ENCODE data around the gene OSM. TPM values are rescaled to one million over a fixed set of nuclear protein-coding genes. Genes with fewer than 3 reads are reported as not detected.

The OSM gene
- total RNA-seq, 1 experiment from 2014 or later: not detected

DNA sequence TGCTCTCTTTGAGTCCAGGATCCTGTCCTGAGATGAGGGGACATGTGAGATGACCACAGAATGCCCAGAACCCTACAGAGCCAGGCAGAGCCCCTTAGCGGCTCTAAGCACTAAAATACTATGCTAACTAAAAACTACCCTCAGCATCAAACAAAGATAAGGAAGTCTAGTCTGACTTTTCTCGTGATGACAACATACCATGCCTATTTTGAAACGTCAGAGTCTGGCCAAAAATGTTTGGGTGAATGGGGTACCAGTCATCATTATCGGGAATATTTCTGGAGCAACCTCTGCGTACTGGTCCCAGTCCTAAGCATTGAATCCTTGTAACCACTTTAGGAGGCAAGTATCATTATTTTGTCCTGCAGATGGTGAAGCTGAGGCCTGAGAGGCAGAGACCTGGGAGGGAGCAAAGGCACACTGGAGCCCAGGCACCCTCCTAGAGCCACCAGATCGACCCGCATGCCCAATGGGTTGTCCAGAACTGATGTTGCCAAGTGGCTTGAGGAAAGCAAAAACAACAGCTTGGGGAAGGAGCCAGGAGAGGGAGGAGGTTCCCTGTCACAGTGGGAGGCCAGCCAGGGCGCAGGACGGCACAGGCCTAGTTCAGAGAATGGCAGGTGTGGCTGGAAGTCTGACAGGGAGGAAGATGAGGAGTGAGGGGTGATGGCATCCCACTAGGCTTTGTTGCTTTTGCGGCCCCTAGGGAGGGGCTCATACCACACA lies 7.2 kb upstream of the OSM start:
- no peak overlapping the region for H3K4me3 Mint-ChIP-seq (ENCODE audit: low read depth, unreplicated experiment)
- CTCF ChIA-PET: no interaction called here
- no peak overlapping the region for H3K27ac Mint-ChIP-seq (ENCODE audit: unreplicated experiment)
- no TSS peak for BruUV-seq (replicated peaks)
- intact Hi-C loops (cut with micrococcal nuclease; ENCODE audit: unreplicated experiment): loop anchor here (10.0 kb wide), 1 partner anchor 51 kb away; the partner anchor contains the start of gene TBC1D10A
- no peak for DNase-seq
- peaks cover 9% of the 10 kb centered on the region for H3K4me1 Mint-ChIP-seq (ENCODE audit: low read depth, unreplicated experiment)
- no peaks in the 10 kb centered on the region for H3K36me3 Mint-ChIP-seq (ENCODE audit: insufficient read depth, unreplicated experiment)
- TF ChIP-seq, protein P1, sequence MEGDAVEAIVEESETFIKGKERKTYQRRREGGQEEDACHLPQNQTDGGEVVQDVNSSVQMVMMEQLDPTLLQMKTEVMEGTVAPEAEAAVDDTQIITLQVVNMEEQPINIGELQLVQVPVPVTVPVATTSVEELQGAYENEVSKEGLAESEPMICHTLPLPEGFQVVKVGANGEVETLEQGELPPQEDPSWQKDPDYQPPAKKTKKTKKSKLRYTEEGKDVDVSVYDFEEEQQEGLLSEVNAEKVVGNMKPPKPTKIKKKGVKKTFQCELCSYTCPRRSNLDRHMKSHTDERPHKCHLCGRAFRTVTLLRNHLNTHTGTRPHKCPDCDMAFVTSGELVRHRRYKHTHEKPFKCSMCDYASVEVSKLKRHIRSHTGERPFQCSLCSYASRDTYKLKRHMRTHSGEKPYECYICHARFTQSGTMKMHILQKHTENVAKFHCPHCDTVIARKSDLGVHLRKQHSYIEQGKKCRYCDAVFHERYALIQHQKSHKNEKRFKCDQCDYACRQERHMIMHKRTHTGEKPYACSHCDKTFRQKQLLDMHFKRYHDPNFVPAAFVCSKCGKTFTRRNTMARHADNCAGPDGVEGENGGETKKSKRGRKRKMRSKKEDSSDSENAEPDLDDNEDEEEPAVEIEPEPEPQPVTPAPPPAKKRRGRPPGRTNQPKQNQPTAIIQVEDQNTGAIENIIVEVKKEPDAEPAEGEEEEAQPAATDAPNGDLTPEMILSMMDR (IDR thresholded peaks at IDR 0.05; ENCODE audit: unreplicated experiment): no peak
- H3K27me3 Mint-ChIP-seq (ENCODE audit: unreplicated experiment): no peaks in the 10 kb centered on the region
- H3K9me3 Mint-ChIP-seq (ENCODE audit: low read depth, unreplicated experiment): no peaks in the 10 kb centered on the region

DNA sequence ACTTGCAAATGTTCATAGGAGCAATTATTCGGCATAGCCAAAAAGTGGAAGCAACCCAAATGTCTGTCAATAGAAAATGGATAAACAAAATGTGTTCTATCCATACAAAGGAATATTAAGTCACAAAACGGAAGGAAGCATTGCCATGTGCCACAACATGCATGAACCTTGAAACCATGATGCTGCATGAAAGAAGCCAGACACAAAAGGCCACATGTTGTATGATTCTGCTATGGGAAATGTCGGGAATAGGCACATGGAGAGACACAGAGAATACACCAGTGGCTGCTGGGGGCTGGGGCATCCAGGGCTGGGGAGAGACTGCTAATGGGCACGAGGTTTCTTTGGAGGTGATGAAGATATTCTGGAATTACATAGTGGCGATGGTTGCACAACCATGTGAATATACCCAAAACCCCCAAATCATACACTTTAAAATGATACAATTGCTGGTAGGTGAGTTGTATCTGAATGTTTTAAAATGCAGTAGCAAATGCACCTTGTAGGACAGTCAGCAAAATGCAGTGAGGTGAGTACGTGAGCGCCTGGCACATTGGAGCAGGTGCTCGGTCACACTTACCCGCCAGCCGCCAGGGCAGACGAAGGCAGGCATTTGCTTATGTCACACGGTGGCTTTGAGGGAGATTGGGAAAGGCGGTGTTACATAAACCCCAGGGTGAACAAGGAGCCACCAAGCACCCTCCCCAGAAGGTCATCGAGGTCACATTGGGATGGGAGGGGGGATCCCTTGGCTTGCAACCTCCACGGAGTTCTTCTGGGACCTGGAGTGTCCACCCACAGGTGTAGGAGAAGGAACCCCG lies 6.3 kb upstream of the OSM start:
- Mint-ChIP-seq H3K27ac (ENCODE audit: unreplicated experiment) (no peak overlapping the region), H3K9me3 (ENCODE audit: low read depth, unreplicated experiment) (no peaks in the 10 kb centered on the region), H3K27me3 (ENCODE audit: unreplicated experiment) (no peaks in the 10 kb centered on the region), H3K4me1 (ENCODE audit: low read depth, unreplicated experiment) (peaks cover 6% of the 10 kb centered on the region), H3K4me3 (ENCODE audit: low read depth, unreplicated experiment) (no peak overlapping the region), H3K36me3 (ENCODE audit: insufficient read depth, unreplicated experiment) (no peaks in the 10 kb centered on the region)
- intact Hi-C loops (cut with micrococcal nuclease; ENCODE audit: unreplicated experiment): loop anchor here (10.0 kb wide), 1 partner anchor 52 kb away; the partner anchor contains the start of gene TBC1D10A
- TF ChIP-seq, protein P1 (IDR thresholded peaks at IDR 0.05; ENCODE audit: unreplicated experiment): no peak
- CTCF ChIA-PET: interaction anchor here (0.7 kb wide), 1 partner anchor 10 kb away, joined by 4 read pairs; no protein-coding TSS in a partner anchor
- no TSS peak for BruUV-seq (replicated peaks)
- DNase-seq: no peak

DNA sequence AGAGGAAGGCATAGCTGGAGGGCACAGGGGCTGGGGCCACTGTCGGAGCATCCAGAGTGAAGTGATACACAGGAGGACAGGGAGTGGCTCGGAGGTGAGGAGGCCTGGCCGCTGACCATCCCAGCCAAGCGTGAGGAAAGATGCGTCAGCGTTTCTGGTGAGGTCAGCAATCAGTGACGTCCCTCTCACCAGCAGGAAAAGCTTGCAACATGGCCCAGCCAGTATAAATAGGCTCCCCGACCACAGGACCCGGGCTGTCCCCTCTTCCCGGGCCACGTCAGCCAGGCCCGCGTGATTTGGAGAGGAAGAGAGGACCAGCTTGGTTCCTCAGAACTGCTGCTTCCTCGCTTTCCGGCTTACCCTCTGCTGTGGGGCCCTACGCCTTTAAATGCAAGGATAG lies 4.2 kb upstream of the OSM start:
- no peak for DNase-seq
- Mint-ChIP-seq H3K9me3 (ENCODE audit: low read depth, unreplicated experiment) (no peaks in the 10 kb centered on the region), H3K27ac (ENCODE audit: unreplicated experiment) (no peak overlapping the region), H3K36me3 (ENCODE audit: insufficient read depth, unreplicated experiment) (no peaks in the 10 kb centered on the region), H3K4me3 (ENCODE audit: low read depth, unreplicated experiment) (no peak overlapping the region), H3K4me1 (ENCODE audit: low read depth, unreplicated experiment) (no peaks in the 10 kb centered on the region), H3K27me3 (ENCODE audit: unreplicated experiment) (no peaks in the 10 kb centered on the region)
- CTCF ChIA-PET: no interaction called here
- TF ChIP-seq, protein P1 (IDR thresholded peaks at IDR 0.05; ENCODE audit: unreplicated experiment): no peak
- intact Hi-C loops (cut with micrococcal nuclease; ENCODE audit: unreplicated experiment): loop anchor here (10.0 kb wide), 1 partner anchor 54 kb away; the partner anchor contains the start of gene TBC1D10A
- no TSS peak for BruUV-seq (replicated peaks)

DNA sequence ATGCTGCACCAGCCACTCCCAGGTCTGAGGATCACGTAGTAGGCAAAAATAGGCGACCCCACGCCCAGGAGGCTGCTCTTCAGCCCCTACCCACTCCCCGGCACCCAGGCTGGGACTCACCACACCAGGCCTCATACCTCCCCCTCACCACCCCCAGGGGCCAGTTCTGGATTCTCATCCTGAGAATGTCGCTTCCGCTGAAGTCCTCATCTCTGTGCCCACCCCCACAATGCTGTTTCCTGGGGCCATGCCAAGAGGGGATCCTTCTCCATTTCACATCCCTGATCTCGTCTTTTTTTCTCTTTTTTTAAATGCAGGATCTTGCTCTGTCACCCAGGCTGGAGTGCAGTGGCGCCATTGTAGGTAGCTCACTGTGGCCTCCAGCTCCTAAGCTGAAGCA lies 1.7 kb upstream of the OSM start:
- no peaks in the 10 kb centered on the region for H3K9me3 Mint-ChIP-seq (ENCODE audit: low read depth, unreplicated experiment)
- H3K27ac Mint-ChIP-seq (ENCODE audit: unreplicated experiment): no peak overlapping the region
- DNase-seq: no peak
- H3K4me3 Mint-ChIP-seq (ENCODE audit: low read depth, unreplicated experiment): no peak overlapping the region
- CTCF ChIA-PET: interaction anchor here (1.4 kb wide), 1 partner anchor 19 kb away, joined by 3 read pairs; no protein-coding TSS in a partner anchor
- no peaks in the 10 kb centered on the region for H3K27me3 Mint-ChIP-seq (ENCODE audit: unreplicated experiment)
- intact Hi-C loops (cut with micrococcal nuclease; ENCODE audit: unreplicated experiment): no loop called here
- H3K36me3 Mint-ChIP-seq (ENCODE audit: insufficient read depth, unreplicated experiment): no peaks in the 10 kb centered on the region
- no TSS peak for BruUV-seq (replicated peaks)
- TF ChIP-seq, protein P1 (IDR thresholded peaks at IDR 0.05; ENCODE audit: unreplicated experiment): no peak
- H3K4me1 Mint-ChIP-seq (ENCODE audit: low read depth, unreplicated experiment): peaks cover 4% of the 10 kb centered on the region
